Subcutaneous abdominal adipose tissue (tissue), 5 donors: ENCODE measurements around the gene RETREG3.

Experiments used
- H3K27ac ChIP-seq: one replicate; pipeline ENCODE4 v1.7.0; 2013; ENCODE audit warnings: low read depth, mild to moderate bottlenecking, inconsistent platforms, low read length, moderate library complexity
- H3K27me3 ChIP-seq, 5 donors: one replicate each; pipeline ENCODE4 v1.7.0; 2013; ENCODE audit warnings: low read length in 5 of 5, inconsistent platforms in 1 of 5; ENCODE audit not compliant: control insufficient read depth in 5 of 5, insufficient read depth in 4 of 5
- H3K36me3 ChIP-seq, 5 donors: one replicate each; pipeline ENCODE4 v1.7.0; 2013; ENCODE audit warnings: low read length in 5 of 5; ENCODE audit not compliant: control insufficient read depth in 5 of 5, insufficient read depth in 5 of 5
- H3K4me1 ChIP-seq, 5 donors: one replicate each; pipeline ENCODE4 v1.7.0; 2013; ENCODE audit warnings: low read length in 5 of 5, mild to moderate bottlenecking in 3 of 5, moderate library complexity in 1 of 5; ENCODE audit not compliant: control insufficient read depth in 5 of 5, insufficient read depth in 5 of 5
- H3K4me3 ChIP-seq, 5 donors: one replicate each; pipeline ENCODE4 v1.7.0; 2013; ENCODE audit warnings: low read length in 5 of 5, low read depth in 1 of 5
- H3K9ac ChIP-seq, 5 donors: one replicate each; pipeline ENCODE4 v1.7.0; 2013; ENCODE audit warnings: low read length in 5 of 5, mild to moderate bottlenecking in 4 of 5, moderate library complexity in 3 of 5
- H3K9me3 ChIP-seq, 5 donors: one replicate each; pipeline ENCODE4 v1.7.0; 2013; ENCODE audit warnings: low read length in 5 of 5; ENCODE audit not compliant: control insufficient read depth in 5 of 5
- donor health status: healthy.
- donor health status: healthy.
- donor health status: healthy.
- donor health status: healthy.
- donor health status: healthy.

The RETREG3 gene

GRCh38 chr17:42535155-42536047, 73.8 kb downstream of the RETREG3 start:
- H3K9me3 ChIP-seq, result no peaks in the 10 kb centered on the region
- H3K36me3 ChIP-seq, result peaks cover 0 to 25% (median 15%) of the 10 kb centered on the region in 5 donors
- H3K9ac ChIP-seq, result peak overlapping the region; percentile 53 to 95 (median 83)
- H3K27me3 ChIP-seq, result no peaks in the 10 kb centered on the region
- H3K4me1 ChIP-seq, result peaks cover 7 to 39% (median 33%) of the 10 kb centered on the region in 5 donors
- peak overlapping the region; percentile 99 for H3K27ac ChIP-seq
- peak overlapping the region; percentile 67 to 84 (median 78) for H3K4me3 ChIP-seq

GRCh38 chr17:42531455-42532354, 77.5 kb downstream of the RETREG3 start:
- H3K27me3 ChIP-seq, result no peaks in the 10 kb centered on the region
- H3K4me3 ChIP-seq, result peak overlapping the region; percentile 54 to 75 (median 67)
- H3K36me3 ChIP-seq, result no peaks in the 10 kb centered on the region
- peak overlapping the region in 2 of 5 donors; percentile 20 to 68 for H3K9ac ChIP-seq
- H3K4me1 ChIP-seq, result peaks cover 5 to 29% (median 26%) of the 10 kb centered on the region in 5 donors
- H3K9me3 ChIP-seq, result no peaks in the 10 kb centered on the region
- peak overlapping the region; percentile 54 for H3K27ac ChIP-seq

GRCh38 chr17:42530952-42531454, 78.2 kb downstream of the RETREG3 start:
- Histone ChIP-seq H3K27ac (peak overlapping the region; percentile 54), H3K36me3 (no peaks in the 10 kb centered on the region), H3K4me3 (no peak overlapping the region), H3K9me3 (no peaks in the 10 kb centered on the region), H3K9ac (peak overlapping the region in 1 of 5 donors; percentile 20), H3K27me3 (no peaks in the 10 kb centered on the region), H3K4me1 (peaks cover 7 to 33% (median 26%) of the 10 kb centered on the region in 5 donors)
